Measurements from ENCODE around the gene TMEM201.

TMEM201 gene

DNA sequence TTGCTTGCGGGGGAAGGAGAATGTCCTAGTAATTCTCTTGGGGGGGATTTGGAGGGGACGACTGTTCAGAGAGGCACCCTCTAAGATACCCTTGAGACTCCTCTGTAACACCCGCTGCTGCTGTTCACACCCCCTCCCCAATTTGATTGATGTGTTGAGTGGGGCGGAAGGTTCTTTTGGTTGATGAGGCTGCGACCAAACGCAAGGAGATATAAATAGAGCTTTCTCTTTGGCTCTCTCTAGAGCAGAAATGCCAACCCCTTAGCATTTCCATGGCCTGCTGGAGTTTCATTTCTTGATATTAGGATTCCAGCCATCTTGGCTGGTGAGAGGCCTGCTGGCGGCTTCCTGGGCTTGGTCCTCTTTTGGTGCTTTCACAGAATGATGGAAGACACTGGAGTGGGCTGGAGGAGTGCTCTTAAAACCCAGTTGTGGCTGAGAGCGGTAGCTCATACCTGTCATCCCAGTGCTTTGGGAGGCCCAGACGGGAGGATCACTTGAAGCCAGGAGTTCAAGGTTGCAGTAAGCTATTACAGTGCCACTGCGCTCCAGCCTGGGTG, 64.9 kb downstream of the TMEM201 start:
- no peak for DNase-seq (ENCODE audit: low read depth, low spot score)

- no peak for DNase-seq (ENCODE audit: low read depth, low spot score)
Observed at GRCh38 chr1:9654051-9654833, 65.5 kb downstream of the TMEM201 start.

- no peak for DNase-seq (ENCODE audit: low read depth, low spot score)
Observed at GRCh38 chr1:9654834-9655723, 66.4 kb downstream of the TMEM201 start.

GRCh38 chr1:9655836-9656235, 67.1 kb downstream of the TMEM201 start:
- no peak for DNase-seq (ENCODE audit: low read depth, low spot score)

DNA sequence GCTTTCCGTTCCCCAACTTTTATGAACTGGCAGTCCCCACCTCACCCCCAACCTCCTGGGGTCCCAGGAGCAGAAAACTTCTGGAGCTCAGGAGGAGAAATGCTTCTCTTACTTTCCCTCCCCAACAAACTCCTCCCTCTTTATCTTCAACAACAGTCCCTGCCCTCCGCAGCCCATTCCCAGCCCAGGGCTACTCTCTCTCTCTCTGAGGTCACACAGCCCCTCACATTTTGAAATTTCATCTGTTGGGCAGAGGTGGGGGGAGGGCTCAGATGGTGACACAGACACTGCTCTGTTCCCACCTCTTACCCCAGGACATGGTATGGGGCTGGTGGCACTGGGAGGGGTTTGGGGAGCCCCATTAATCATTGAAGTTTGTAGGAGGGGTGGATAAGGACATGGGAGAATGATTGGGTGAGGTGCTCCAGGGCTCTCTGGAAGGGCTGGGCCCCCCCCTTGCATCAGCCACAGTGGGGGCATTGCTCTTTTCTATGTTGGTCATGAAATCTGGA, 68.9 kb downstream of the TMEM201 start:
- DNase-seq (ENCODE audit: low read depth, low spot score), result no peak

DNA sequence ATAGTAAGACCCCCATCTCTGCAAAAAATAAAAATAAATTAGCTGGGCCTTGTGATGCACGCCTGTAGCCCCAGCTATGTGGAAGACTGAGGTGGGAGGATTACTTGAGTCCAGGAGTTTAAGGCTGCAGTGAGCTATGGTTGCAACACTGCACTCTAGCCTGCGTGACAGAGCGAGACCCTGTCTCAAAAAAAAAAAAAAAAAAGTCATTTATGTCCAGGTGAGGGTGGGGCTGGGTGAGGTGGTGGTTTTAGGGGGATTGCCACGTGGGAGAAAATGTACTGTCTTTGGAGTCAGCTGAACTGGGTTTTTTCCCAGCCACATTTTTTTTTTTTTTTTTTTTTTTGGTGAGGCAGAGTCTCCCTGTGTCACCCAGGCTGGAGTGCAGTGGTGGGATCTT, 69.5 kb downstream of the TMEM201 start:
- DNase-seq (ENCODE audit: low read depth, low spot score), result no peak

DNA sequence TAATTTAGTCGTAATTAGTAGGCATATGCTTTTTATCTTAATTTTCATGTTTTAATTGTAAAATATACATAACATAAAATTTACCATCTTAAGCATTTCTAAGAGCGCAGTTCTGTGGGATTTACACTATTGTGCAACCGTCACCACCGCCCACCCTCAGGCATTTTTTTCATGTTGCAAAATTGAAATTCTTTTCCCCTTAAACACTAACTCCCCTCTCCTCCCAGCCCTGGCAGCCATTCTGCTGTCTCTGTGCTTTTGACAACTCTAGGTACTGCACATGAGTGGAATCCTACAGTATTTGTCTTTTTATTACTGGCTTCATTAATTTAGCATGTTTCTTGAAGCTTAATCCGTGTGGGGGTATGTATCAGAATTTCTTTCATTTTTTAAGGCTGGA, 70.6 kb downstream of the TMEM201 start:
- DNase-seq (ENCODE audit: low read depth, low spot score), result no peak

GRCh38 chr1:9663257-9663656, 74.5 kb downstream of the TMEM201 start:
- no peak for DNase-seq (ENCODE audit: low read depth, low spot score)

Data from activated CD4-positive, CD25-positive, alpha-beta regulatory T cell treated with anti-CD3 and anti-CD28 coated beads, Interleukin-2, amount 50 U/mL, for 16 hours (primary cell).